ENCODE measurements around the gene IL19. TPM values are rescaled to one million over a fixed set of nuclear protein-coding genes. Genes with fewer than 3 reads are reported as not detected.

IL19 gene
- total RNA-seq, 2 experiments from 2014 or later = not detected

GRCh38 chr1:206891412-206891811 lies 120.8 kb downstream of the IL19 start:
- H3K79me2 ChIP-seq (ENCODE audit: insufficient read depth, low read depth, low read length) = no peaks in the 10 kb centered on the region
- H3K4me1 ChIP-seq (ENCODE audit: insufficient read depth, low read length, poor library complexity, severe bottlenecking) = no peaks in the 10 kb centered on the region
- no peak for DNase-seq (ENCODE audit: low spot score)
- intact Hi-C loops (cut with micrococcal nuclease; ENCODE audit: unreplicated experiment) = no loop called here
- no peaks in the 10 kb centered on the region for H4K20me1 ChIP-seq (ENCODE audit: insufficient read depth, low read length)
- ChIA-PET POLR2A (no interaction called here), CTCF (ENCODE audit: unreplicated experiment) (no interaction called here)
- no peak overlapping the region for H2AFZ ChIP-seq (ENCODE audit: low read length)
- H3K9me2 ChIP-seq (ENCODE audit: insufficient read depth, low read length) = no peaks in the 10 kb centered on the region
- no peak overlapping the region for H3K4me2 ChIP-seq (ENCODE audit: low read length)
- BruUV-seq (replicated peaks) = no TSS peak
- H3K9me3 ChIP-seq (ENCODE audit: low read length) = no peaks in the 10 kb centered on the region
- H3K4me3 ChIP-seq (ENCODE audit: low read depth, low read length, poor library complexity, severe bottlenecking) = no peak overlapping the region
- TF ChIP-seq CTCF (conservative IDR thresholded peaks at IDR 0.05; ENCODE audit: low read length) (no peak), EZH2phosphoT487 (IDR thresholded peaks at IDR 0.05; ENCODE audit: borderline replicate concordance, low read depth, low read length) (no peak)
- no peak overlapping the region for H3K27ac ChIP-seq (ENCODE audit: low read depth, low read length, poor library complexity, severe bottlenecking)
- no peaks in the 10 kb centered on the region for H3K36me3 ChIP-seq (ENCODE audit: insufficient read depth, low read length)

Small RNA genes within 50 kb of the gene (small RNA-seq; reads per million reads assigned to genes)
- not detected for gene RF00019

Other genes starting within 250 kb of the IL19 start
- 85.4 and 89.3 TPM in 2 replicates for gene EIF2D, start 158.3 kb upstream of the IL19 start, total RNA-seq (2014; rRNA removed; shearing (Covaris generic))
- 68.6 and 72.3 TPM in 2 replicates for gene EIF2D, start 158.3 kb upstream of the IL19 start, total RNA-seq (2022)
- gene DYRK3, start 135.2 kb upstream of the IL19 start, total RNA-seq (2014; rRNA removed; shearing (Covaris generic)) = 9.7 and 9.8 TPM in 2 replicates
- 9.4 and 10.9 TPM in 2 replicates for gene DYRK3, start 135.2 kb upstream of the IL19 start, total RNA-seq (2022)
- gene MAPKAPK2, start 85.9 kb upstream of the IL19 start, total RNA-seq (2014; rRNA removed; shearing (Covaris generic)) = 14.5 and 16.3 TPM in 2 replicates
- 39.9 and 46.5 TPM in 2 replicates for gene MAPKAPK2, start 85.9 kb upstream of the IL19 start, total RNA-seq (2022)
- gene IL10, start 1.7 kb downstream of the IL19 start, total RNA-seq (2014; rRNA removed; shearing (Covaris generic)) = not detected in 2 replicates
- not detected in 2 replicates for gene IL10, start 1.7 kb downstream of the IL19 start, total RNA-seq (2022)
- not detected in 2 replicates for gene IL20, start 94.8 kb downstream of the IL19 start, total RNA-seq (2014; rRNA removed; shearing (Covaris generic))
- not detected in 2 replicates for gene IL20, start 94.8 kb downstream of the IL19 start, total RNA-seq (2022)
- gene IL24, start 126.7 kb downstream of the IL19 start, total RNA-seq (2014; rRNA removed; shearing (Covaris generic)) = not detected in 2 replicates
- gene IL24, start 126.7 kb downstream of the IL19 start, total RNA-seq (2022) = not detected in 2 replicates
- 3.2 and 5.2 TPM in 2 replicates for gene FCMR, start 151.2 kb downstream of the IL19 start, total RNA-seq (2014; rRNA removed; shearing (Covaris generic))
- 9.2 and 10.6 TPM in 2 replicates for gene FCMR, start 151.2 kb downstream of the IL19 start, total RNA-seq (2022)
- 0.03 TPM in 1 of 2 replicates, not detected in the other for gene PIGR, start 175.7 kb downstream of the IL19 start, total RNA-seq (2014; rRNA removed; shearing (Covaris generic))
- 0.17 TPM in 1 of 2 replicates, not detected in the other for gene PIGR, start 175.7 kb downstream of the IL19 start, total RNA-seq (2022)
- not detected in 2 replicates for gene FCAMR, start 199.7 kb downstream of the IL19 start, total RNA-seq (2014; rRNA removed; shearing (Covaris generic))
- gene FCAMR, start 199.7 kb downstream of the IL19 start, total RNA-seq (2022) = not detected in 2 replicates

Data from OCI-LY7 (cell line).